CD14-positive monocyte (primary cell): ENCODE measurements around the gene DYNC2I2. TPM values are rescaled to one million over a fixed set of nuclear protein-coding genes. Genes with fewer than 3 reads are reported as not detected.

Experiments
- DNase-seq, 3 donors: peaks; one replicate each; pipeline ENCODE4 v3.0.0-alpha.2; 2011 to 2022
- H2AFZ ChIP-seq: 2 replicates; pipeline ENCODE4 v1.6.0; 2012; ENCODE audit warnings: mild to moderate bottlenecking, low read depth, low read length, inconsistent platforms; ENCODE audit not compliant: insufficient read depth, poor library complexity, severe bottlenecking
- H3K27ac ChIP-seq, 2 donors: 1 replicate in 1 of 2; 2 replicates in 1 of 2; pipeline ENCODE4 v1.5.1; 2012 to 2013; ENCODE audit warnings: low read length in 2 of 2, control low read depth in 1 of 2, inconsistent platforms in 1 of 2, low read depth in 1 of 2, mild to moderate bottlenecking in 1 of 2
- H3K27me3 ChIP-seq, 2 donors: one replicate each; pipeline versions ENCODE4 v1.6.0 to v1.6.1; 2011 to 2013; ENCODE audit warnings: low read length in 2 of 2; ENCODE audit not compliant: control insufficient read depth in 2 of 2, insufficient read depth in 2 of 2
- H3K36me3 ChIP-seq, 2 donors: replicated peaks in 1 of 2; 1 replicate in 1 of 2; 2 replicates in 1 of 2; pipeline versions ENCODE4 v1.5.1 to v1.6.1; 2012 to 2013; ENCODE audit warnings: low read length in 2 of 2, control low read depth in 1 of 2, inconsistent platforms in 1 of 2, mild to moderate bottlenecking in 1 of 2; ENCODE audit not compliant: insufficient read depth in 2 of 2, control insufficient read depth in 1 of 2
- H3K4me1 ChIP-seq, 2 donors: 1 replicate in 1 of 2; 2 replicates in 1 of 2; pipeline versions ENCODE4 v1.5.1 to v1.6.1; 2012 to 2013; ENCODE audit warnings: low read length in 2 of 2, control low read depth in 1 of 2, inconsistent platforms in 1 of 2, mild to moderate bottlenecking in 1 of 2, moderate library complexity in 1 of 2; ENCODE audit not compliant: insufficient read depth in 2 of 2, control insufficient read depth in 1 of 2
- H3K4me2 ChIP-seq: replicated peaks from 2 replicates; pipeline ENCODE3; 2012; ENCODE audit warnings: low read length, moderate library complexity, mild to moderate bottlenecking; ENCODE audit not compliant: poor library complexity, severe bottlenecking; ENCODE audit errors: extremely low read depth
- H3K4me3 ChIP-seq, 3 experiments: fragments of 200-600 bp in 1 of 3; sonication (generic) in 1 of 3; replicated peaks in 1 of 3; 1 replicate in 2 of 3; 2 replicates in 1 of 3; pipeline ENCODE4 v1.5.1; 2011 to 2013; ENCODE audit warnings: low read length in 3 of 3, mild to moderate bottlenecking in 3 of 3, control low read depth in 2 of 3, low read depth in 2 of 3, inconsistent platforms in 1 of 3, moderate library complexity in 1 of 3
- H3K79me2 ChIP-seq: 2 replicates; pipeline ENCODE4 v1.6.0; 2012; ENCODE audit warnings: mild to moderate bottlenecking, control low read depth, inconsistent platforms, low read length, moderate library complexity; ENCODE audit not compliant: insufficient read depth
- H3K9ac ChIP-seq: 2 replicates; pipeline ENCODE4 v1.6.0; 2017; ENCODE audit warnings: low read length, mild to moderate bottlenecking; ENCODE audit not compliant: insufficient read depth, poor library complexity, severe bottlenecking
- H3K9me3 ChIP-seq, 2 donors: replicated peaks in 1 of 2; 1 replicate in 1 of 2; 2 replicates in 1 of 2; pipeline versions ENCODE4 v1.5.1 to v1.6.1; 2012 to 2013; ENCODE audit warnings: low read length in 2 of 2, control low read depth in 1 of 2; ENCODE audit not compliant: control insufficient read depth in 1 of 2, insufficient read depth in 1 of 2
- H4K20me1 ChIP-seq: 2 replicates; pipeline ENCODE4 v1.6.0; 2012; ENCODE audit warnings: mild to moderate bottlenecking, low read length, control low read depth, moderate library complexity; ENCODE audit not compliant: insufficient read depth
- H3K27ac Mint-ChIP-seq, 7 donors: one replicate each; pipeline ENCODE4 v1.8.0; 2020; ENCODE audit warnings: mild to moderate bottlenecking in 7 of 7, mixed read lengths in 7 of 7, moderate library complexity in 6 of 7, inconsistent platforms in 2 of 7
- H3K27me3 Mint-ChIP-seq, 3 donors: one replicate each; pipeline ENCODE4 v1.8.0; 2021 to 2022; ENCODE audit warnings: low read depth in 3 of 3, mild to moderate bottlenecking in 3 of 3, mixed read lengths in 3 of 3, moderate library complexity in 3 of 3, inconsistent platforms in 1 of 3
- H3K36me3 Mint-ChIP-seq, 2 donors: one replicate each; pipeline ENCODE4 v1.8.0; 2020; ENCODE audit warnings: mixed read lengths in 2 of 2, inconsistent platforms in 1 of 2, mild to moderate bottlenecking in 1 of 2
- H3K4me1 Mint-ChIP-seq: one replicate; pipeline ENCODE4 v1.8.0; 2020; ENCODE audit warnings: mild to moderate bottlenecking, mixed read lengths
- H3K4me3 Mint-ChIP-seq, 2 donors: one replicate each; pipeline ENCODE4 v1.8.0; 2020; ENCODE audit warnings: mild to moderate bottlenecking in 2 of 2, mixed read lengths in 2 of 2, moderate library complexity in 1 of 2
- H3K9me3 Mint-ChIP-seq, 7 donors: one replicate each; pipeline ENCODE4 v1.8.0; 2020 to 2022; ENCODE audit warnings: mixed read lengths in 7 of 7, mild to moderate bottlenecking in 6 of 7, moderate library complexity in 6 of 7, inconsistent platforms in 2 of 7
- CTCF ChIP-seq: fragments of 200-600 bp; IDR thresholded peaks from one replicate; pipeline ENCODE4 v1.8.0; 2022; ENCODE audit warnings: antibody characterized with exemption, mild to moderate bottlenecking
- WGBS: methylation state at CpG from one replicate; pipeline ENCODE4 v1.1.5; 2013; ENCODE audit warnings: missing lambda C conversion rate; ENCODE audit not compliant: insufficient coverage; 5-methylcytosine and 5-hydroxymethylcytosine counted together
- intact Hi-C, 2 donors: fragments of 100-400 bp; cut with micrococcal nuclease; formaldehyde crosslinking; loops; one replicate each; pipeline versions ENCODE4 v1.15.0 to v1.15.1; 2023
- polyA plus RNA-seq, 3 donors: library from polyadenylated mRNA; depleted of rRNA in 1 of 3; unstranded in 2 of 3; stranded (reverse) in 1 of 3; fragments of 300-500 nt in 2 of 3; fragments of >200 nt in 1 of 3; fragmentation: Illumina TruSeq in 2 of 3; gene quantifications; 1 replicate in 2 of 3; 2 replicates in 1 of 3; pipeline ENCODE4 v1.2.3, GENCODE V29; 2012 to 2021

Gene DYNC2I2
- polyA plus RNA-seq, 3 donors = 1.5 to 2.1 (median 1.9) TPM

GRCh38 chr9:128637656-128638055 is 19.0 kb downstream of the DYNC2I2 start:
- H2AFZ ChIP-seq = no peak overlapping the region
- no peak overlapping the region for H3K9ac ChIP-seq
- DNase-seq = no peak
- intact Hi-C loops = no loop called here
- no peaks in the 10 kb centered on the region for H3K9me3 ChIP-seq
- Mint-ChIP-seq H3K27me3 (peaks cover 0 to 2% (median 0%) of the 10 kb centered on the region in 3 donors), H3K36me3 (peaks cover 21 to 45% of the 10 kb centered on the region in 2 donors), H3K9me3 (no peaks in the 10 kb centered on the region), H3K27ac (peak overlapping the region in 2 of 7 donors; percentile 22 to 79), H3K4me3 (no peak overlapping the region), H3K4me1 (no peaks in the 10 kb centered on the region)
- no peaks in the 10 kb centered on the region for H3K4me1 ChIP-seq
- H3K4me2 ChIP-seq = no peak overlapping the region
- no peak for TF ChIP-seq CTCF
- H4K20me1 ChIP-seq = no peaks in the 10 kb centered on the region
- H3K36me3 ChIP-seq = peaks cover 15 to 24% of the 10 kb centered on the region in 2 donors
- 72% methylated on average over 6 of the region's 10 CpGs for WGBS
- no peaks in the 10 kb centered on the region for H3K27me3 ChIP-seq
- H3K79me2 ChIP-seq = no peaks in the 10 kb centered on the region
- H3K27ac ChIP-seq = no peak overlapping the region
- H3K4me3 ChIP-seq = no peak overlapping the region

GRCh38 chr9:128636556-128637530 is 19.8 kb downstream of the DYNC2I2 start:
- no peaks in the 10 kb centered on the region for H4K20me1 ChIP-seq
- 97% methylated on average over 18 of the region's 20 CpGs for WGBS
- H3K9ac ChIP-seq = no peak overlapping the region
- Mint-ChIP-seq H3K27me3 (peaks cover 0 to 2% (median 0%) of the 10 kb centered on the region in 3 donors), H3K27ac (peak overlapping the region in 3 of 7 donors; percentile 22 to 72 (median 22)), H3K4me3 (no peak overlapping the region), H3K9me3 (no peaks in the 10 kb centered on the region), H3K36me3 (peaks cover 29 to 53% of the 10 kb centered on the region in 2 donors), H3K4me1 (no peaks in the 10 kb centered on the region)
- H3K27me3 ChIP-seq = no peaks in the 10 kb centered on the region
- H3K79me2 ChIP-seq = no peaks in the 10 kb centered on the region
- no peaks in the 10 kb centered on the region for H3K4me1 ChIP-seq
- H3K9me3 ChIP-seq = no peaks in the 10 kb centered on the region
- no peak overlapping the region for H3K4me3 ChIP-seq
- intact Hi-C loops = no loop called here
- no peak overlapping the region for H3K27ac ChIP-seq
- H3K36me3 ChIP-seq = peaks cover 23 to 32% of the 10 kb centered on the region in 2 donors
- no peak overlapping the region for H3K4me2 ChIP-seq
- DNase-seq = no peak
- TF ChIP-seq CTCF = no peak
- H2AFZ ChIP-seq = no peak overlapping the region
